IMR-90 (cell line): Measurements from ENCODE around the gene TUBGCP2. TPM values are rescaled to one million over a fixed set of nuclear protein-coding genes. Genes with fewer than 3 reads are reported as not detected.

Experiments
- ATAC-seq: fragments of 200-7000 bp; cut with Tn5 transposase; 2 replicates; pipeline ENCODE4 v1.9.1; 2020; ENCODE audit warnings: low read depth, mild to moderate bottlenecking, moderate library complexity
- BruUV-seq: library from RNA; stranded (reverse); fragments of 400-500 nt; replicated peaks from 2 replicates; lab custom pipeline; 2021; lab: Mats Ljungman, UMichigan
- CTCF ChIA-PET: fragments of 300-600 bp; formaldehyde crosslinking; extraction: SDS; loops from one replicate; lab custom pipeline; 2021; ENCODE audit warnings: antibody characterized with exemption; lab: Yijun Ruan, JAX
- POLR2A ChIA-PET: fragments of 300-600 bp; sonication (Branson Sonifier 250); formaldehyde crosslinking; loops from one replicate; lab custom pipeline; 2022; ENCODE audit warnings: antibody characterized with exemption; ENCODE audit not compliant: unreplicated experiment; lab: Charles Lee
- DNase-seq: peaks from one replicate; pipeline ENCODE4 v3.0.0; 2013
- H2AFZ ChIP-seq: replicated peaks from 2 replicates; pipeline ENCODE3; 2013; ENCODE audit warnings: low read length, mild to moderate bottlenecking; ENCODE audit not compliant: poor library complexity
- H2AK5ac ChIP-seq: 2 replicates; pipeline ENCODE4 v1.6.1; 2013; ENCODE audit warnings: low read depth, low read length, inconsistent platforms
- H2AK9ac ChIP-seq: replicated peaks from 2 replicates; pipeline ENCODE3; 2013; ENCODE audit warnings: mild to moderate bottlenecking, low read depth, low read length, moderate library complexity; ENCODE audit not compliant: poor library complexity
- H2BK120ac ChIP-seq: 2 replicates; pipeline ENCODE4 v1.6.1; 2013; ENCODE audit warnings: low read depth, low read length, inconsistent platforms
- H2BK15ac ChIP-seq: 3 replicates; pipeline ENCODE4 v1.6.1; 2013; ENCODE audit warnings: low read depth, low read length, inconsistent platforms
- H2BK20ac ChIP-seq: 2 replicates; pipeline ENCODE4 v1.6.1; 2013; ENCODE audit warnings: low read depth, mild to moderate bottlenecking, inconsistent platforms, low read length, moderate library complexity
- H2BK5ac ChIP-seq: 2 replicates; pipeline ENCODE4 v1.6.1; 2013; ENCODE audit warnings: mild to moderate bottlenecking, low read depth, low read length, inconsistent platforms; ENCODE audit not compliant: poor library complexity, severe bottlenecking
- H3K14ac ChIP-seq: replicated peaks from 2 replicates; pipeline ENCODE4 v1.6.1; 2013; ENCODE audit warnings: low read depth, low read length, inconsistent platforms
- H3K18ac ChIP-seq: 2 replicates; pipeline ENCODE4 v1.6.1; 2013; ENCODE audit warnings: low read depth, low read length, control low read depth
- H3K23ac ChIP-seq: 2 replicates; pipeline ENCODE4 v1.6.1; 2013; ENCODE audit warnings: low read depth, low read length, inconsistent platforms
- H3K27ac ChIP-seq: 2 replicates; pipeline ENCODE4 v1.5.1; 2013; ENCODE audit warnings: mild to moderate bottlenecking, control low read depth, low read length; ENCODE audit not compliant: insufficient read depth
- H3K27me3 ChIP-seq: 2 replicates; pipeline ENCODE4 v1.6.1; 2013; ENCODE audit warnings: low read length; ENCODE audit not compliant: control insufficient read depth, insufficient read depth
- H3K36me3 ChIP-seq: 2 replicates; pipeline ENCODE4 v1.6.1; 2013; ENCODE audit warnings: low read length, mixed read lengths; ENCODE audit not compliant: control insufficient read depth, insufficient read depth
- H3K4ac ChIP-seq: 2 replicates; pipeline ENCODE4 v1.6.1; 2013; ENCODE audit warnings: low read depth, low read length, inconsistent platforms
- H3K4me1 ChIP-seq: 2 replicates; pipeline ENCODE4 v1.6.1; 2013; ENCODE audit warnings: low read length, mixed read lengths; ENCODE audit not compliant: control insufficient read depth, insufficient read depth
- H3K4me2 ChIP-seq: 2 replicates; pipeline ENCODE4 v1.6.1; 2013; ENCODE audit warnings: low read depth, mild to moderate bottlenecking, control low read depth, low read length, moderate library complexity
- H3K4me3 ChIP-seq: 2 replicates; pipeline ENCODE4 v1.5.1; 2013; ENCODE audit warnings: low read depth, mild to moderate bottlenecking, control low read depth, low read length, moderate library complexity; ENCODE audit not compliant: insufficient read depth
- H3K56ac ChIP-seq: 2 replicates; pipeline ENCODE4 v1.6.1; 2013; ENCODE audit warnings: low read length, inconsistent platforms; ENCODE audit not compliant: insufficient read depth; ENCODE audit errors: extremely low read depth
- H3K79me1 ChIP-seq, 2 experiments: 2 replicates each; pipeline ENCODE4 v1.6.1; 2013; ENCODE audit warnings: low read length in 2 of 2, inconsistent platforms in 1 of 2, low read depth in 1 of 2
- H3K9ac ChIP-seq: 2 replicates; pipeline ENCODE4 v1.6.1; 2013; ENCODE audit warnings: low read depth, low read length, control low read depth
- H3K9me1 ChIP-seq: 2 replicates; pipeline ENCODE4 v1.6.1; 2013; ENCODE audit warnings: low read length, inconsistent platforms; ENCODE audit not compliant: insufficient read depth
- H3K9me3 ChIP-seq: 2 replicates; pipeline ENCODE4 v1.6.1; 2013; ENCODE audit warnings: low read length; ENCODE audit not compliant: control insufficient read depth, insufficient read depth
- H4K20me1 ChIP-seq: 2 replicates; pipeline ENCODE4 v1.6.1; 2013; ENCODE audit warnings: low read length, inconsistent platforms; ENCODE audit not compliant: insufficient read depth
- H4K5ac ChIP-seq: 2 replicates; pipeline ENCODE4 v1.6.1; 2013; ENCODE audit warnings: mild to moderate bottlenecking, low read depth, low read length, control low read depth
- H4K8ac ChIP-seq, 2 experiments: 2 replicates each; pipeline ENCODE4 v1.6.1; 2013; ENCODE audit warnings: low read depth in 2 of 2, low read length in 2 of 2, control low read depth in 1 of 2, inconsistent platforms in 1 of 2
- H4K91ac ChIP-seq: 2 replicates; pipeline ENCODE4 v1.6.1; 2013; ENCODE audit warnings: low read depth, low read length, inconsistent platforms; ENCODE audit not compliant: insufficient read depth
- CEBPB ChIP-seq: IDR thresholded peaks from 2 replicates; pipeline ENCODE4 v1.6.1; 2012; ENCODE audit warnings: low read depth, low read length, improper control_type of control experiment
- MXI1 ChIP-seq: IDR thresholded peaks from 2 replicates; pipeline ENCODE4 v1.6.1; 2012; ENCODE audit warnings: low read depth, mild to moderate bottlenecking, low read length, moderate library complexity, borderline replicate concordance
- NFE2L2 ChIP-seq: fragments of 150-350 bp; IDR thresholded peaks from 2 replicates; pipeline ENCODE4 v1.6.1; 2016; ENCODE audit warnings: low read depth, mild to moderate bottlenecking, low read length
- RAD21 ChIP-seq: IDR thresholded peaks from 2 replicates; pipeline ENCODE4 v1.6.1; 2012; ENCODE audit warnings: low read length, improper control_type of control experiment
- RFX5 ChIP-seq: IDR thresholded peaks from 2 replicates; pipeline ENCODE4 v1.8.0; 2012; ENCODE audit warnings: low read depth, mild to moderate bottlenecking, low read length, moderate library complexity
- WGBS, 2 experiments: methylation state at CpG; one replicate each; pipeline versions ENCODE4 v1.1.5 to v1.1.7; 2013; ENCODE audit warnings: missing lambda C conversion rate in 2 of 2; ENCODE audit not compliant: insufficient read length in 1 of 2; ENCODE audit errors: extremely low coverage in 2 of 2; 5-methylcytosine and 5-hydroxymethylcytosine counted together
- dilution Hi-C: fragments of 300-500 bp; cut with HindIII; formaldehyde crosslinking; loops from one replicate; pipeline ENCODE4 v1.14.3; 2018; ENCODE audit warnings: low sequenced_read_pairs; ENCODE audit not compliant: unreplicated experiment
- in situ Hi-C: fragments of 300-500 bp; cut with MboI; formaldehyde crosslinking; loops from 3 replicates; pipeline ENCODE4 v1.14.3; 2019; ENCODE audit warnings: low sequenced_read_pairs, inconsistent platforms, mixed read lengths
- intact Hi-C: fragments of 100-400 bp; cut with micrococcal nuclease; formaldehyde crosslinking; loops from 2 replicates; pipeline ENCODE4 v1.10.0; 2022
- polyA plus RNA-seq, 3 experiments: library from polyadenylated mRNA; depleted of rRNA; stranded (reverse); fragments of >200 nt; gene quantifications; 2 replicates each; pipeline ENCODE4 v1.2.3, GENCODE V29; 2012; ENCODE audit warnings: low replicate concordance in 1 of 3
- total RNA-seq: library from RNA; depleted of rRNA; stranded (reverse); fragments of >200 nt; gene quantifications from 2 replicates; pipeline ENCODE4 v1.2.3, GENCODE V29; 2012

TUBGCP2 gene
- total and polyA plus RNA-seq, 2 of the 4 experiments (the other 2 are of a cell fraction), result 48.1 to 72.6 TPM

- Histone ChIP-seq H2AK5ac (peak overlapping the region; percentile 98), H4K5ac (no peak overlapping the region), H3K4ac (peak overlapping the region; percentile 80), H4K20me1 (no peaks in the 10 kb centered on the region), H3K9me3 (no peaks in the 10 kb centered on the region), H3K27ac (no peak overlapping the region; the same call in 1 of the 2 replicates), H3K79me1 (peaks cover 0 to 4% of the 10 kb centered on the region in 2 experiments; a peak in 1 of 4 replicates), H2BK15ac (0 out of 3 replicates have a peak overlapping the region, but pooled peaks have one; percentile 74), H2AK9ac (peak overlapping the region; percentile 93), H3K27me3 (no peaks in the 10 kb centered on the region), H3K9ac (no peak overlapping the region), H2BK20ac (peak overlapping the region; percentile 39; the same call in 1 of the 2 replicates), H3K14ac (no peak overlapping the region), H3K4me1 (peaks cover 21% of the 10 kb centered on the region), H3K4me2 (no peak overlapping the region), H2BK5ac (peak overlapping the region; percentile 65), H3K36me3 (no peaks in the 10 kb centered on the region), H4K8ac (peak overlapping the region in 1 of 2 experiments; percentile 73; a peak in 3 of 4 replicates), H3K18ac (no peak overlapping the region), H3K56ac (no peak overlapping the region), H4K91ac (peak overlapping the region; percentile 75), H3K4me3 (no peak overlapping the region), H3K23ac (no peak overlapping the region), H2BK120ac (peak overlapping the region; percentile 88), H3K9me1 (peaks cover 18% of the 10 kb centered on the region), H2AFZ (peak overlapping the region; percentile 89)
- TF ChIP-seq RAD21 (no peak), CEBPB (no peak), MXI1 (no peak), NFE2L2 (no peak), RFX5 (no peak)
- in situ Hi-C loops (loop anchor here (25.0 kb wide), 1 partner anchor 595 kb away; no protein-coding TSS in a partner anchor), intact Hi-C loops (loop anchor here (5.0 kb wide), 1 partner anchor 110 kb away; no protein-coding TSS in a partner anchor), dilution Hi-C loops (no loop called here)
- ChIA-PET POLR2A (no interaction called here), CTCF (no interaction called here)
- DNase-seq, result no peak
- BruUV-seq, result no TSS peak
- no peak for ATAC-seq
- WGBS, 2 experiments, result 38% methylated on average over 10 of the region's 27 CpGs; no CpG with 5 or more reads in 1 of the 2 experiments
Observed at GRCh38 chr10:133257489-133258065, 51.1 kb downstream of the TUBGCP2 start.
